WTC11 (cell line): ENCODE measurements around the gene ATPAF1.

ENCODE experiments used
- ATF6 ChIP-seq: sonication (generic); formaldehyde crosslinking; IDR thresholded peaks from 2 replicates; pipeline ENCODE4 v1.8.1; 2023; ENCODE audit warnings: mild to moderate bottlenecking, missing genetic modification reagents
- CTCF ChIP-seq: fragments of 200-600 bp; IDR thresholded peaks from 2 replicates; pipeline ENCODE4 v1.8.0; 2022; ENCODE audit warnings: antibody characterized with exemption

GRCh38 chr1:46708121-46708520, 40.0 kb upstream of the ATPAF1 start:
- TF ChIP-seq CTCF (no peak), ATF6 (CRISPR knock-in tag) (no peak)
